Natural killer cell (primary cell): ENCODE measurements around the gene ZC3H6. TPM values are rescaled to one million over a fixed set of nuclear protein-coding genes. Genes with fewer than 3 reads are reported as not detected.

Experiments
- ATAC-seq, 3 donors: fragments of 150-1000 bp in 2 of 3; fragments of 200-7000 bp in 1 of 3; cut with Tn5 transposase; 1 replicate in 1 of 3; 2 replicates in 2 of 3; pipeline ENCODE4 v1.10.0; 2021; ENCODE audit warnings: mild to moderate bottlenecking in 2 of 3, moderate library complexity in 2 of 3
- DNase-seq, 2 donors: peaks; one replicate each; pipeline versions ENCODE4 v3.0.0 to v3.0.0-alpha.2; 2013 to 2021; ENCODE audit warnings: mixed read lengths in 1 of 2
- H3K27ac ChIP-seq: one replicate; pipeline ENCODE4 v1.5.1; 2013; ENCODE audit warnings: mild to moderate bottlenecking, low read length
- H3K27me3 ChIP-seq: one replicate; pipeline ENCODE4 v1.6.1; 2013; ENCODE audit warnings: low read length; ENCODE audit not compliant: control insufficient read depth, insufficient read depth
- H3K36me3 ChIP-seq: one replicate; pipeline ENCODE4 v1.6.1; 2013; ENCODE audit warnings: low read length; ENCODE audit not compliant: control insufficient read depth, insufficient read depth
- H3K4me1 ChIP-seq: one replicate; pipeline ENCODE4 v1.6.1; 2013; ENCODE audit warnings: low read length; ENCODE audit not compliant: control insufficient read depth, insufficient read depth
- H3K4me3 ChIP-seq: one replicate; pipeline ENCODE4 v1.5.1; 2013; ENCODE audit warnings: low read length
- H3K9me3 ChIP-seq: one replicate; pipeline ENCODE4 v1.6.1; 2013; ENCODE audit warnings: low read length; ENCODE audit not compliant: control insufficient read depth, insufficient read depth
- H3K27ac Mint-ChIP-seq, 2 donors: one replicate each; pipeline ENCODE4 v1.8.0; 2022; ENCODE audit warnings: mild to moderate bottlenecking in 2 of 2, mixed read lengths in 2 of 2, moderate library complexity in 1 of 2
- H3K27me3 Mint-ChIP-seq, 2 donors: one replicate each; pipeline ENCODE4 v1.8.0; 2022; ENCODE audit warnings: low read depth in 2 of 2, mixed read lengths in 2 of 2
- H3K36me3 Mint-ChIP-seq: one replicate; pipeline ENCODE4 v1.8.0; 2022; ENCODE audit warnings: mixed read lengths
- H3K4me1 Mint-ChIP-seq, 2 donors: one replicate each; pipeline ENCODE4 v1.8.0; 2022; ENCODE audit warnings: mixed read lengths in 2 of 2
- H3K4me3 Mint-ChIP-seq: one replicate; pipeline ENCODE4 v1.8.0; 2022; ENCODE audit warnings: mild to moderate bottlenecking, moderate library complexity, mixed read lengths
- H3K9me3 Mint-ChIP-seq, 2 donors: one replicate each; pipeline ENCODE4 v1.8.0; 2022; ENCODE audit warnings: mixed read lengths in 2 of 2
- CTCF ChIP-seq: fragments of 200-600 bp; IDR thresholded peaks from one replicate; pipeline ENCODE4 v1.8.0; 2022; ENCODE audit warnings: antibody characterized with exemption
- WGBS: methylation state at CpG from one replicate; pipeline ENCODE4 v1.1.7; 2013; ENCODE audit warnings: missing lambda C conversion rate; ENCODE audit not compliant: insufficient coverage; 5-methylcytosine and 5-hydroxymethylcytosine counted together
- intact Hi-C: fragments of 100-400 bp; cut with micrococcal nuclease; formaldehyde crosslinking; loops from one replicate; pipeline ENCODE4 v1.14.2; 2022
- total RNA-seq, 4 donors: library from RNA; stranded (reverse); fragments of 120-200 nt in 1 of 4; gene quantifications; one replicate each; pipeline versions ENCODE4 v1.2.3 to v1.2.4, GENCODE V29; 2013 to 2022

The ZC3H6 gene
- total RNA-seq, 3 donors from 2014 or later (not counting 1 experiment from before 2014, with no cell fraction given), result 13.1 to 17.3 (median 15.3) TPM

GRCh38 chr2:112304298-112304941, 29.0 kb downstream of the ZC3H6 start:
- Histone ChIP-seq H3K27me3 (no peaks in the 10 kb centered on the region), H3K9me3 (no peaks in the 10 kb centered on the region), H3K4me3 (no peak overlapping the region), H3K36me3 (peaks cover 24% of the 10 kb centered on the region), H3K27ac (no peak overlapping the region), H3K4me1 (no peaks in the 10 kb centered on the region)
- Mint-ChIP-seq H3K27me3 (no peaks in the 10 kb centered on the region), H3K9me3 (no peaks in the 10 kb centered on the region), H3K36me3 (peaks cover 20% of the 10 kb centered on the region), H3K4me1 (no peaks in the 10 kb centered on the region), H3K27ac (no peak overlapping the region), H3K4me3 (no peak overlapping the region)
- DNase-seq, result no peak
- intact Hi-C loops, result no loop called here
- no peak for TF ChIP-seq CTCF
- 73% methylated on average over 1 of the region's 2 CpGs for WGBS
- no peak for ATAC-seq

GRCh38 chr2:112305132-112305531, 29.7 kb downstream of the ZC3H6 start:
- H3K36me3 Mint-ChIP-seq, result peaks cover 20% of the 10 kb centered on the region
- intact Hi-C loops, result no loop called here
- no peaks in the 10 kb centered on the region for H3K4me1 Mint-ChIP-seq
- WGBS, result no CpG with 5 or more reads among the region's 1 CpG
- H3K36me3 ChIP-seq, result peaks cover 26% of the 10 kb centered on the region
- H3K27ac Mint-ChIP-seq, result no peak overlapping the region
- no peak for TF ChIP-seq CTCF
- H3K9me3 ChIP-seq, result no peaks in the 10 kb centered on the region
- no peaks in the 10 kb centered on the region for H3K9me3 Mint-ChIP-seq
- DNase-seq (no peak), ATAC-seq (no peak)
- no peak overlapping the region for H3K27ac ChIP-seq
- H3K4me3 Mint-ChIP-seq, result no peak overlapping the region
- no peak overlapping the region for H3K4me3 ChIP-seq
- no peaks in the 10 kb centered on the region for H3K4me1 ChIP-seq
- no peaks in the 10 kb centered on the region for H3K27me3 ChIP-seq
- H3K27me3 Mint-ChIP-seq, result no peaks in the 10 kb centered on the region

- intact Hi-C loops, result no loop called here
- no peaks in the 10 kb centered on the region for H3K27me3 Mint-ChIP-seq
- Histone ChIP-seq H3K27me3 (no peaks in the 10 kb centered on the region), H3K4me3 (no peak overlapping the region), H3K9me3 (no peaks in the 10 kb centered on the region), H3K36me3 (peaks cover 26% of the 10 kb centered on the region), H3K27ac (no peak overlapping the region), H3K4me1 (no peaks in the 10 kb centered on the region)
- DNase-seq (no peak), ATAC-seq (no peak)
- no peaks in the 10 kb centered on the region for H3K9me3 Mint-ChIP-seq
- H3K36me3 Mint-ChIP-seq, result peaks cover 15% of the 10 kb centered on the region
- TF ChIP-seq CTCF, result no peak
- no peak overlapping the region for H3K4me3 Mint-ChIP-seq
- no peaks in the 10 kb centered on the region for H3K4me1 Mint-ChIP-seq
- H3K27ac Mint-ChIP-seq, result no peak overlapping the region
Measured at GRCh38 chr2:112310906-112311305, 35.5 kb downstream of the ZC3H6 start.

GRCh38 chr2:112311932-112312331, 36.5 kb downstream of the ZC3H6 start:
- intact Hi-C loops, result no loop called here
- no peak overlapping the region for H3K27ac ChIP-seq
- Mint-ChIP-seq H3K9me3 (no peaks in the 10 kb centered on the region), H3K4me3 (no peak overlapping the region), H3K4me1 (no peaks in the 10 kb centered on the region), H3K36me3 (peaks cover 7% of the 10 kb centered on the region), H3K27me3 (no peaks in the 10 kb centered on the region), H3K27ac (no peak overlapping the region)
- no peaks in the 10 kb centered on the region for H3K9me3 ChIP-seq
- TF ChIP-seq CTCF, result no peak
- no peaks in the 10 kb centered on the region for H3K27me3 ChIP-seq
- no peak for DNase-seq
- no peak overlapping the region for H3K4me3 ChIP-seq
- ATAC-seq, result no peak
- H3K36me3 ChIP-seq, result peaks cover 30% of the 10 kb centered on the region
- H3K4me1 ChIP-seq, result no peaks in the 10 kb centered on the region
